Measurements from ENCODE around the gene RASGRF2. TPM values are rescaled to one million over a fixed set of nuclear protein-coding genes. Genes with fewer than 3 reads are reported as not detected.

Gene RASGRF2
- polyA plus RNA-seq, 6 donors from 2014 or later, result 0.03 to 0.21 TPM; not detected in 4

GRCh38 chr5:81154725-81155124 is 194.6 kb downstream of the RASGRF2 start:
- Mint-ChIP-seq H3K27me3 (no peaks in the 10 kb centered on the region), H3K4me1 (peaks cover 0 to 8% (median 5%) of the 10 kb centered on the region in 3 donors), H3K9me3 (peaks cover 3 to 32% (median 9%) of the 10 kb centered on the region in 7 donors), H3K36me3 (peaks cover 0 to 8% of the 10 kb centered on the region in 2 donors), H3K27ac (peak overlapping the region in 2 of 6 donors; percentile 12 to 57), H3K4me3 (no peak overlapping the region)
- no peak for ATAC-seq (ENCODE audit: low read depth in 2 of 2)
- no peak for DNase-seq

- Mint-ChIP-seq H3K4me1 (peaks cover 0 to 8% (median 5%) of the 10 kb centered on the region in 3 donors), H3K36me3 (peaks cover 0 to 8% of the 10 kb centered on the region in 2 donors), H3K27ac (no peak overlapping the region), H3K9me3 (peaks cover 3 to 32% (median 9%) of the 10 kb centered on the region in 7 donors), H3K27me3 (no peaks in the 10 kb centered on the region), H3K4me3 (no peak overlapping the region)
- DNase-seq (peak; percentile 5), ATAC-seq (ENCODE audit: low read depth in 2 of 2) (no peak)
Observed at GRCh38 chr5:81156732-81157131, 196.6 kb downstream of the RASGRF2 start.

GRCh38 chr5:81161012-81161601 is 200.9 kb downstream of the RASGRF2 start:
- no peak for ATAC-seq (ENCODE audit: low read depth in 2 of 2)
- Mint-ChIP-seq H3K9me3 (peaks cover 0 to 9% (median 3%) of the 10 kb centered on the region in 7 donors), H3K4me1 (peaks cover 0 to 5% (median 0%) of the 10 kb centered on the region in 3 donors), H3K27me3 (no peaks in the 10 kb centered on the region), H3K36me3 (no peaks in the 10 kb centered on the region), H3K4me3 (no peak overlapping the region), H3K27ac (no peak overlapping the region)
- no peak for DNase-seq

GRCh38 chr5:81162501-81162900 is 202.3 kb downstream of the RASGRF2 start:
- Mint-ChIP-seq H3K9me3 (no peaks in the 10 kb centered on the region), H3K27ac (no peak overlapping the region), H3K4me3 (no peak overlapping the region), H3K36me3 (no peaks in the 10 kb centered on the region), H3K27me3 (no peaks in the 10 kb centered on the region), H3K4me1 (no peaks in the 10 kb centered on the region)
- DNase-seq (no peak), ATAC-seq (ENCODE audit: low read depth in 2 of 2) (no peak)

- no peaks in the 10 kb centered on the region for H3K9me3 Mint-ChIP-seq
- no peaks in the 10 kb centered on the region for H3K36me3 Mint-ChIP-seq
- H3K4me1 Mint-ChIP-seq, result no peaks in the 10 kb centered on the region
- H3K4me3 Mint-ChIP-seq, result no peak overlapping the region
- no peak overlapping the region for H3K27ac Mint-ChIP-seq
- DNase-seq, result no peak
- no peak for ATAC-seq (ENCODE audit: low read depth in 2 of 2)
- peaks cover 1 to 6% (median 3%) of the 10 kb centered on the region in 3 donors for H3K27me3 Mint-ChIP-seq
Observed at GRCh38 chr5:81163651-81164050, 203.5 kb downstream of the RASGRF2 start.

GRCh38 chr5:81164476-81164875 is 204.3 kb downstream of the RASGRF2 start:
- no peak for ATAC-seq (ENCODE audit: low read depth in 2 of 2)
- no peak overlapping the region for H3K4me3 Mint-ChIP-seq
- H3K4me1 Mint-ChIP-seq, result no peaks in the 10 kb centered on the region
- no peak for DNase-seq
- H3K27ac Mint-ChIP-seq, result no peak overlapping the region
- peaks cover 5 to 9% (median 6%) of the 10 kb centered on the region in 3 donors for H3K27me3 Mint-ChIP-seq
- no peaks in the 10 kb centered on the region for H3K9me3 Mint-ChIP-seq
- no peaks in the 10 kb centered on the region for H3K36me3 Mint-ChIP-seq

GRCh38 chr5:81164936-81165335 is 204.8 kb downstream of the RASGRF2 start:
- peaks cover 7 to 14% (median 8%) of the 10 kb centered on the region in 3 donors for H3K27me3 Mint-ChIP-seq
- no peaks in the 10 kb centered on the region for H3K4me1 Mint-ChIP-seq
- DNase-seq, result no peak
- H3K27ac Mint-ChIP-seq, result no peak overlapping the region
- ATAC-seq (ENCODE audit: low read depth in 2 of 2), result no peak
- no peaks in the 10 kb centered on the region for H3K9me3 Mint-ChIP-seq
- no peak overlapping the region for H3K4me3 Mint-ChIP-seq
- no peaks in the 10 kb centered on the region for H3K36me3 Mint-ChIP-seq

- H3K9me3 Mint-ChIP-seq, result peaks cover 0 to 2% (median 0%) of the 10 kb centered on the region in 7 donors
- no peak overlapping the region for H3K4me3 Mint-ChIP-seq
- no peaks in the 10 kb centered on the region for H3K4me1 Mint-ChIP-seq
- peak in 1 of 2 donors; percentile 23 for ATAC-seq (ENCODE audit: low read depth in 2 of 2)
- no peak overlapping the region for H3K27ac Mint-ChIP-seq
- H3K36me3 Mint-ChIP-seq, result peaks cover 0 to 6% of the 10 kb centered on the region in 2 donors
- DNase-seq, result peak; percentile 13
- peaks cover 9 to 21% (median 14%) of the 10 kb centered on the region in 3 donors for H3K27me3 Mint-ChIP-seq
Observed at GRCh38 chr5:81165493-81166119, 205.4 kb downstream of the RASGRF2 start.

GRCh38 chr5:81166430-81166829 is 206.3 kb downstream of the RASGRF2 start:
- H3K27ac Mint-ChIP-seq, result no peak overlapping the region
- H3K9me3 Mint-ChIP-seq, result peaks cover 0 to 2% (median 0%) of the 10 kb centered on the region in 7 donors
- DNase-seq (no peak), ATAC-seq (ENCODE audit: low read depth in 2 of 2) (no peak)
- no peak overlapping the region for H3K4me3 Mint-ChIP-seq
- H3K27me3 Mint-ChIP-seq, result peaks cover 9 to 23% (median 15%) of the 10 kb centered on the region in 3 donors
- H3K36me3 Mint-ChIP-seq, result peaks cover 0 to 7% of the 10 kb centered on the region in 2 donors
- no peaks in the 10 kb centered on the region for H3K4me1 Mint-ChIP-seq

- Mint-ChIP-seq H3K4me1 (no peaks in the 10 kb centered on the region), H3K4me3 (no peak overlapping the region), H3K27me3 (peaks cover 9 to 23% (median 15%) of the 10 kb centered on the region in 3 donors), H3K9me3 (peaks cover 0 to 2% (median 0%) of the 10 kb centered on the region in 7 donors), H3K27ac (no peak overlapping the region), H3K36me3 (peaks cover 0 to 7% of the 10 kb centered on the region in 2 donors)
- ATAC-seq (ENCODE audit: low read depth in 2 of 2) (no peak), DNase-seq (no peak)
Observed at GRCh38 chr5:81167078-81167477, 206.9 kb downstream of the RASGRF2 start.

- Mint-ChIP-seq H3K9me3 (peaks cover 0 to 2% (median 0%) of the 10 kb centered on the region in 7 donors), H3K4me1 (no peaks in the 10 kb centered on the region), H3K27me3 (peaks cover 11 to 23% (median 15%) of the 10 kb centered on the region in 3 donors), H3K4me3 (no peak overlapping the region), H3K36me3 (peaks cover 0 to 7% of the 10 kb centered on the region in 2 donors), H3K27ac (no peak overlapping the region)
- ATAC-seq (ENCODE audit: low read depth in 2 of 2), result no peak
- DNase-seq, result no peak
Observed at GRCh38 chr5:81167544-81167943, 207.4 kb downstream of the RASGRF2 start.

- Mint-ChIP-seq H3K4me3 (no peak overlapping the region), H3K27ac (no peak overlapping the region), H3K27me3 (peaks cover 15 to 34% (median 21%) of the 10 kb centered on the region in 3 donors), H3K4me1 (no peaks in the 10 kb centered on the region), H3K36me3 (peaks cover 0 to 7% of the 10 kb centered on the region in 2 donors), H3K9me3 (peaks cover 0 to 2% (median 0%) of the 10 kb centered on the region in 7 donors)
- ATAC-seq (ENCODE audit: low read depth in 2 of 2), result no peak
- no peak for DNase-seq
Observed at GRCh38 chr5:81169924-81170323, 209.8 kb downstream of the RASGRF2 start.

- Mint-ChIP-seq H3K36me3 (peaks cover 0 to 7% of the 10 kb centered on the region in 2 donors), H3K4me1 (no peaks in the 10 kb centered on the region), H3K27me3 (peaks cover 15 to 34% (median 21%) of the 10 kb centered on the region in 3 donors), H3K27ac (peak overlapping the region in 1 of 6 donors; percentile 3), H3K4me3 (no peak overlapping the region), H3K9me3 (peaks cover 0 to 2% (median 0%) of the 10 kb centered on the region in 7 donors)
- no peak for ATAC-seq (ENCODE audit: low read depth in 2 of 2)
- no peak for DNase-seq
Observed at GRCh38 chr5:81171769-81172168, 211.6 kb downstream of the RASGRF2 start.

- H3K36me3 Mint-ChIP-seq, result peaks cover 0 to 7% of the 10 kb centered on the region in 2 donors
- ATAC-seq (ENCODE audit: low read depth in 2 of 2) (no peak), DNase-seq (no peak)
- H3K4me3 Mint-ChIP-seq, result no peak overlapping the region
- H3K27me3 Mint-ChIP-seq, result peaks cover 14 to 34% (median 21%) of the 10 kb centered on the region in 3 donors
- no peaks in the 10 kb centered on the region for H3K4me1 Mint-ChIP-seq
- no peak overlapping the region for H3K27ac Mint-ChIP-seq
- peaks cover 0 to 5% (median 0%) of the 10 kb centered on the region in 7 donors for H3K9me3 Mint-ChIP-seq
Observed at GRCh38 chr5:81172710-81173109, 212.5 kb downstream of the RASGRF2 start.
